Osteoblast (primary cell): ENCODE results near the gene MED13L. TPM values are rescaled to one million over a fixed set of nuclear protein-coding genes. Genes with fewer than 3 reads are reported as not detected.
"Not testable (repeated sequence)": the region's sequence is repeated elsewhere in the genome, so short reads cannot be mapped to it uniquely, and the experiment has no call there.

Source experiments
- DNase-seq: peaks from one replicate; pipeline ENCODE4 v3.0.0; 2011; ENCODE audit warnings: low spot score, mixed read lengths; ENCODE audit not compliant: insufficient read length; ENCODE audit errors: missing footprints
- H2AFZ ChIP-seq: 2 replicates; pipeline ENCODE4 v1.6.0; 2011; ENCODE audit warnings: mild to moderate bottlenecking, low read length
- H3K27ac ChIP-seq: 2 replicates; pipeline ENCODE4 v1.5.1; 2011; ENCODE audit warnings: mild to moderate bottlenecking, low read depth, low read length, moderate library complexity
- H3K27me3 ChIP-seq: 2 replicates; pipeline ENCODE4 v1.6.0; 2012; ENCODE audit warnings: mild to moderate bottlenecking, control low read depth, inconsistent platforms, low read length, moderate library complexity; ENCODE audit not compliant: insufficient read depth
- H3K36me3 ChIP-seq: 2 replicates; pipeline ENCODE4 v1.5.1; 2011; ENCODE audit warnings: mild to moderate bottlenecking, low read length, control low read depth, moderate library complexity; ENCODE audit not compliant: insufficient read depth
- H3K4me1 ChIP-seq: 2 replicates; pipeline ENCODE4 v1.5.1; 2011; ENCODE audit warnings: mild to moderate bottlenecking, low read length, control low read depth, moderate library complexity; ENCODE audit not compliant: insufficient read depth
- H3K4me2 ChIP-seq: 2 replicates; pipeline ENCODE4 v1.6.0; 2011; ENCODE audit warnings: mild to moderate bottlenecking, low read length; ENCODE audit not compliant: insufficient read depth
- H3K4me3 ChIP-seq: fragments of 200-600 bp; sonication (generic); 3 replicates; pipeline ENCODE4 v1.5.1; 2012; ENCODE audit warnings: mild to moderate bottlenecking, low read length, inconsistent platforms; ENCODE audit not compliant: insufficient read depth
- H3K79me2 ChIP-seq: 2 replicates; pipeline ENCODE4 v1.6.0; 2012; ENCODE audit warnings: mild to moderate bottlenecking, low read length, control low read depth, inconsistent platforms; ENCODE audit not compliant: insufficient read depth
- H3K9me3 ChIP-seq: 2 replicates; pipeline ENCODE4 v1.5.1; 2011; ENCODE audit warnings: low read depth, low read length, control low read depth
- H4K20me1 ChIP-seq: 2 replicates; pipeline ENCODE4 v1.6.0; 2012; ENCODE audit warnings: mild to moderate bottlenecking, low read length, control low read depth; ENCODE audit not compliant: insufficient read depth
- total RNA-seq: library from RNA; depleted of rRNA; stranded (reverse); fragments of >200 nt; gene quantifications from 2 replicates; pipeline ENCODE4 v1.2.3, GENCODE V29; 2012
- TF ChIP-seq, protein P1 (sequence below): IDR thresholded peaks from 2 replicates; pipeline ENCODE4 v1.5.1; 2011; ENCODE audit warnings: mild to moderate bottlenecking, low read depth, low read length, moderate library complexity; ENCODE audit errors: extremely low read depth

Gene MED13L
- total RNA-seq, 1 donor, result 359 TPM

DNA sequence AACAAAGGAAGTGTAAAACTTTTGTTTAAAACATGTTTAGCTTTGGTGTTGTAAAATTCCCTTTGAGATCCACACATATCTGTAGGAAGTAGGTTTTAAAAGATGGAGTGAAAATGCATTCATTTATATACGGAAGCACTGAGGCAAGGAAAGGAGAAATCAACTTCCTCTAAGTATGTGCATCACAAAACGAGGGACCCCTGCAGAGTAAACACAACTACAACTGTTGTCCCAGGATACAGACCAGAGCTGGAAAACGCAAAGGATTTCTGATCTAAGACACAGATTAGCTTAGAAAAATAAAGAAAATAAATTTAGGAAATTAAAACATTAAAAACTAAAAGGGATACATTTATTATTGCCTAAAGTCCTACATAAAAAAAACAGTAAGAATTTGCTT is 297.6 kb downstream of the MED13L start:
- no peaks in the 10 kb centered on the region for H3K4me1 ChIP-seq
- H3K79me2 ChIP-seq, result peaks cover 16% of the 10 kb centered on the region
- TF ChIP-seq, protein P1, sequence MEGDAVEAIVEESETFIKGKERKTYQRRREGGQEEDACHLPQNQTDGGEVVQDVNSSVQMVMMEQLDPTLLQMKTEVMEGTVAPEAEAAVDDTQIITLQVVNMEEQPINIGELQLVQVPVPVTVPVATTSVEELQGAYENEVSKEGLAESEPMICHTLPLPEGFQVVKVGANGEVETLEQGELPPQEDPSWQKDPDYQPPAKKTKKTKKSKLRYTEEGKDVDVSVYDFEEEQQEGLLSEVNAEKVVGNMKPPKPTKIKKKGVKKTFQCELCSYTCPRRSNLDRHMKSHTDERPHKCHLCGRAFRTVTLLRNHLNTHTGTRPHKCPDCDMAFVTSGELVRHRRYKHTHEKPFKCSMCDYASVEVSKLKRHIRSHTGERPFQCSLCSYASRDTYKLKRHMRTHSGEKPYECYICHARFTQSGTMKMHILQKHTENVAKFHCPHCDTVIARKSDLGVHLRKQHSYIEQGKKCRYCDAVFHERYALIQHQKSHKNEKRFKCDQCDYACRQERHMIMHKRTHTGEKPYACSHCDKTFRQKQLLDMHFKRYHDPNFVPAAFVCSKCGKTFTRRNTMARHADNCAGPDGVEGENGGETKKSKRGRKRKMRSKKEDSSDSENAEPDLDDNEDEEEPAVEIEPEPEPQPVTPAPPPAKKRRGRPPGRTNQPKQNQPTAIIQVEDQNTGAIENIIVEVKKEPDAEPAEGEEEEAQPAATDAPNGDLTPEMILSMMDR, result no peak
- no peak overlapping the region for H3K4me2 ChIP-seq
- DNase-seq, result no peak
- H3K9me3 ChIP-seq, result no peaks in the 10 kb centered on the region
- H3K27me3 ChIP-seq, result no peaks in the 10 kb centered on the region
- no peak overlapping the region for H2AFZ ChIP-seq
- no peak overlapping the region for H3K27ac ChIP-seq
- peaks cover 44% of the 10 kb centered on the region for H3K36me3 ChIP-seq
- peaks cover 5% of the 10 kb centered on the region for H4K20me1 ChIP-seq
- no peak overlapping the region for H3K4me3 ChIP-seq

DNA sequence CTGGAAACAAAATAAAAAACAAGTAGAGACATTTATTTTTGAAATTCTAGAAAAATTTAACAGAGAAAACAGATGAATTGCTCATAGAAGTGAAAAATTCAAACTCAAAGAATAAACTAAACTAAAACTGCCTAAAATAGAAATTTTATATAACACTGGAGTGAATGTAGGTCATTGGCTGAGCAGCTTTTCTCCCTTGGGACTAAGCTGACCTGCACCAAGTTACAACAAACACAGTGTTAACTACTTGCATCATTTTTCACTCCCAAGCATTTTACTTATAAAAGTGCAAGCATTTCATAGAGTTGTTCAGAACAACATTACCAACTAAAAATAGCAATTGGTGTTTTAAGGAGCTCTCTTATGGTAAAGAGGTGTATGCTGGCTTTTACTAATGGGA is 298.1 kb downstream of the MED13L start:
- Histone ChIP-seq H3K4me3 (no peak overlapping the region), H3K79me2 (peaks cover 16% of the 10 kb centered on the region), H3K36me3 (peaks cover 44% of the 10 kb centered on the region), H3K4me1 (no peaks in the 10 kb centered on the region), H2AFZ (no peak overlapping the region), H3K4me2 (no peak overlapping the region), H3K27ac (no peak overlapping the region), H3K27me3 (no peaks in the 10 kb centered on the region), H3K9me3 (no peaks in the 10 kb centered on the region), H4K20me1 (peaks cover 5% of the 10 kb centered on the region)
- TF ChIP-seq, protein P1, result no peak
- no peak for DNase-seq

DNA sequence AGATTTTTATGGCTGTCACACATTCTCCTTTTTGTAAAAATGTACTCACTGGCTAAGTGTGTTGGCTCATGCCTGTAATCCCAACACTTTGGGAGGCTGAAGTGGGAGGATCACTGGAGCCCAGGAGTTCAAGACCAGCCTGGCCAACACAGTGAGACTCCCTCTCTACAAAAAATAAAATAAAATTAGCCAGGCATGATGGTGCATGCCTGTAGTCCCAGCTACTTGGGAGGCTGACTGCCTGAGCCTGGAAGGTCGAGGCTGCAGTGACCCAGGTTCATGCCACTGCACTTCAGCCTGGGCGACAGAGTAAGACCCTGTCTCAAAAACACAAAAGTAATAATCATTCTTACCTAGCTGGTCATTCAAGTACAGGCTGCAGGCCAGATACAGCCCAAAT is 300.7 kb downstream of the MED13L start:
- H3K4me3 ChIP-seq, H3K79me2 ChIP-seq, H3K9me3 ChIP-seq, DNase-seq, H3K27me3 ChIP-seq, H3K27ac ChIP-seq, H4K20me1 ChIP-seq, H3K4me1 ChIP-seq, H3K4me2 ChIP-seq, H2AFZ ChIP-seq: not testable (repeated sequence)
- H3K36me3 ChIP-seq, result peaks cover 34% of the 10 kb centered on the region

DNA sequence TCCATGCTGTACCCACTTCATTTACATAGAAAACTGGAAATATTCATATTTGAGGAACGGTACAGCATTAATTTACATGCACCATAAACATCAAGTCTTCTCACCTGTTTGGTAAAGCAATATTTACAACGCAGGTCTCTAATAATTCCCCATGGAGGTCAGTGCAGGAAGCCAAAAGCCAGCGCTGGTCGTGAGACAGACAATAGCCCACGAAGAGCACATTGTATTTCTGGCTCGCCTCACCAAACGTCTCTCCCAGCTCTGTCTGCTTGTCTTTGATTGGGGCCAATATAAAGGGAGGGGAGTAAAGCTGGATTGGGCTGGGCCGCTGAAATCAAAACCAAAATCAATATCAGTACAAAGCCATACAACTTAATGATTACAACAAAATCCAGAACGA is 302.1 kb downstream of the MED13L start:
- Histone ChIP-seq H3K27ac (no peak overlapping the region), H3K4me1 (no peaks in the 10 kb centered on the region), H3K9me3 (no peaks in the 10 kb centered on the region), H4K20me1 (peaks cover 2% of the 10 kb centered on the region), H2AFZ (no peak overlapping the region), H3K27me3 (no peaks in the 10 kb centered on the region), H3K4me3 (no peak overlapping the region), H3K36me3 (peaks cover 38% of the 10 kb centered on the region), H3K79me2 (peaks cover 9% of the 10 kb centered on the region), H3K4me2 (no peak overlapping the region)
- no peak for DNase-seq
- TF ChIP-seq, protein P1, result no peak
